ENCODE data around the gene SCYGR1. TPM values are rescaled to one million over a fixed set of nuclear protein-coding genes. Genes with fewer than 3 reads are reported as not detected.
A peak's percentile ranks its signal among the peaks of the same experiment; 100 is the strongest.

SCYGR1 gene
- total RNA-seq, 1 donor from 2014 or later = not detected

DNA sequence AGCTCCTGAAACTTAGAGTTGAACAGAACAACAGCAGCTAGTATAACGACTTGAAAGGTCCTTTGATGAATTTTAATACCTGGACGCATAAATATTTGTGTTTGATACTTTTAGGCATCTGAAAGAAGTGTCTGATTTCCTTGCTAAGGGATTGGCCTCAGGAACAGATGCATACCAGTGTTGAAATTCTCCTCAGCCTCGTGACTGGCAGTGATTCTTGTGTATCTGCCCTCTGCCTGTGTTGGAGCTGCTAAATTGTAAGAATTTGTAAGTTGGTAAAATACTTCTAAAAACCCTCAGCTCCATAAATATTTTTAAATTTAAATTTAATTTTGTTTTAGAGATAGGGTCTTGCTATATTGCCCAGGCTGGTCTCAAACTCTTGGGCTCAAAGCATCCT is 22.4 kb upstream of the SCYGR1 start:
- TF ChIP-seq, protein P1, sequence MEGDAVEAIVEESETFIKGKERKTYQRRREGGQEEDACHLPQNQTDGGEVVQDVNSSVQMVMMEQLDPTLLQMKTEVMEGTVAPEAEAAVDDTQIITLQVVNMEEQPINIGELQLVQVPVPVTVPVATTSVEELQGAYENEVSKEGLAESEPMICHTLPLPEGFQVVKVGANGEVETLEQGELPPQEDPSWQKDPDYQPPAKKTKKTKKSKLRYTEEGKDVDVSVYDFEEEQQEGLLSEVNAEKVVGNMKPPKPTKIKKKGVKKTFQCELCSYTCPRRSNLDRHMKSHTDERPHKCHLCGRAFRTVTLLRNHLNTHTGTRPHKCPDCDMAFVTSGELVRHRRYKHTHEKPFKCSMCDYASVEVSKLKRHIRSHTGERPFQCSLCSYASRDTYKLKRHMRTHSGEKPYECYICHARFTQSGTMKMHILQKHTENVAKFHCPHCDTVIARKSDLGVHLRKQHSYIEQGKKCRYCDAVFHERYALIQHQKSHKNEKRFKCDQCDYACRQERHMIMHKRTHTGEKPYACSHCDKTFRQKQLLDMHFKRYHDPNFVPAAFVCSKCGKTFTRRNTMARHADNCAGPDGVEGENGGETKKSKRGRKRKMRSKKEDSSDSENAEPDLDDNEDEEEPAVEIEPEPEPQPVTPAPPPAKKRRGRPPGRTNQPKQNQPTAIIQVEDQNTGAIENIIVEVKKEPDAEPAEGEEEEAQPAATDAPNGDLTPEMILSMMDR (IDR thresholded peaks at IDR 0.05; ENCODE audit: partially characterized antibody, unreplicated experiment) = no peak
- no peaks in the 10 kb centered on the region for H3K27me3 Mint-ChIP-seq (ENCODE audit: unreplicated experiment)
- H3K4me1 Mint-ChIP-seq (ENCODE audit: low read depth, unreplicated experiment) = peaks cover 11% of the 10 kb centered on the region

DNA sequence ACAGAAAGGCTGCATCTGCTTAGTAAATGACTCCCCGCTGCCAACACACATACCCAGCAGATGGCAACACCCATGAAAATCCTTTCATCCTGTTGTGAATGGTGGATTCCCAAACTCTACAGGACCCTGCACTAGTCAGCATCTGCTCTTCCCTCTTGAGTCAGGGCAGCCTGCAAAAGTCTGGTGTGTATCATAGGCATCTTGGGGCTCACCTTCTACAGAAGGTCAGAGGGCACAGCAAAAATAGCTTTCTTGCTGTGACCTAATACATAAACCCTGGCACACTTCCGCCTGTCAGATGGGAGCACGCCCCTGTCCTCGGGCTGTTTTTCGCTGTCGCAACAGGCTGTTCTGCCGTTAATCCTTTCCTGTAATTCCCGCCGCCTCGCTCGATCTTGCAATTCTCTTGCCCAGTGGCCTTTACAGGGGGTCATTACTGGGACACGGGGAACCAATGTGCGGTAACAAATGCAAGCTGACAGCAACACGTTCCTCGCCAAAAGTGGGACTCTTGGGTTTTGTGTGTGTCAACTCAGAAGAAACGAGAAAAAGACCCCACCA is 19.9 kb upstream of the SCYGR1 start:
- TF ChIP-seq, protein P1 (IDR thresholded peaks at IDR 0.05; ENCODE audit: partially characterized antibody, unreplicated experiment) = no peak
- no peak for DNase-seq
- H3K27me3 Mint-ChIP-seq (ENCODE audit: unreplicated experiment) = no peaks in the 10 kb centered on the region
- no peak overlapping the region for H3K27ac Mint-ChIP-seq (ENCODE audit: unreplicated experiment)
- H3K4me1 Mint-ChIP-seq (ENCODE audit: low read depth, unreplicated experiment) = peaks cover 11% of the 10 kb centered on the region
- peaks cover 2% of the 10 kb centered on the region for H3K9me3 Mint-ChIP-seq (ENCODE audit: unreplicated experiment)
- H3K4me3 Mint-ChIP-seq (ENCODE audit: unreplicated experiment) = no peak overlapping the region
- H3K36me3 Mint-ChIP-seq (ENCODE audit: unreplicated experiment) = no peaks in the 10 kb centered on the region

More for the DNA sequence above, 22.4 kb upstream of the SCYGR1 start:
- Mint-ChIP-seq H3K9me3 (ENCODE audit: unreplicated experiment) (no peaks in the 10 kb centered on the region), H3K36me3 (ENCODE audit: unreplicated experiment) (no peaks in the 10 kb centered on the region), H3K4me3 (ENCODE audit: unreplicated experiment) (no peak overlapping the region), H3K27ac (ENCODE audit: unreplicated experiment) (no peak overlapping the region)
- no peak for DNase-seq

DNA sequence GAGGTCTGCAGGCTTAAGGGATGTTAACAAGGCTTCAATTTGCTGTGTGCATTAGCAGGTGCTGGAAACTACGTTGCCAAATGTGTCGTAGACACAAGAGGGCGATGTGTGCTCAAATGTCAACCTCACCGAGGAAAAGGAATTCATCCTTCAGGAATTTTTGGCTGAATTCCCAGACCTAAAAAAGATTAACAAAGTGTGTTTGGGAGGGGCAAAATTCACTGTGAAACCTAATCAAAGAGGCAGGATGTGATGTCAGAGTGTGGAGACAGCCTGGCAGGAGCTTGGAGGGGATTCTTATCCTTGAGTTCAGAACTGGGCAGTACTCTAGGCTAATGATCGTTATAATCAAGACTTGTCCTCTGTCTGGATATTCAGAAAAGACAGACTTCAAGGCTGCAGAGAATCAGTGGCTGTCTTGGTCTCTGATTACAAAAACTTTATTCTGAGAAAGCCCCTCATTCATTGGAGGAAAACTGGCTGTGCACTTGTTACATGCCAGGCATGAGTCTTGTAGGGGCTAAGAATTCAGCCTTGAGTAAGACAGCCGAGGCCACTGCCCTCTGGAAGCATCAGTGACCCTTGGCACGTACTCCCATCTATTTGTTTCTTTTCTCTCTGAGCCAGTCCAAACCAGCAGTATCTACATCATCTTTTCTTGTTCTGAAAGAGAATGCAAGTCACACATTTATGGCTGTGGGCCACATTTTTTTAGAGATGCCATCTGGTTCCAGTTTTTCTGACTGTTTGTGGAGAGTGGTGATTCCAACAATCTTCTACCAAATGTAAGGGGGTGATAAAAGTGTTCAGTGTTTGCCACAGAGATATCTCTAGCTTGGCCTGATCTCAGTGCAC is 18.7 kb upstream of the SCYGR1 start:
- no peak overlapping the region for H3K4me3 Mint-ChIP-seq (ENCODE audit: unreplicated experiment)
- no peaks in the 10 kb centered on the region for H3K27me3 Mint-ChIP-seq (ENCODE audit: unreplicated experiment)
- H3K36me3 Mint-ChIP-seq (ENCODE audit: unreplicated experiment) = no peaks in the 10 kb centered on the region
- TF ChIP-seq, protein P1 (IDR thresholded peaks at IDR 0.05; ENCODE audit: partially characterized antibody, unreplicated experiment) = peak; percentile 39
- peak; percentile 38 for DNase-seq
- peaks cover 11% of the 10 kb centered on the region for H3K4me1 Mint-ChIP-seq (ENCODE audit: low read depth, unreplicated experiment)
- H3K9me3 Mint-ChIP-seq (ENCODE audit: unreplicated experiment) = peaks cover 2% of the 10 kb centered on the region
- H3K27ac Mint-ChIP-seq (ENCODE audit: unreplicated experiment) = no peak overlapping the region

DNA sequence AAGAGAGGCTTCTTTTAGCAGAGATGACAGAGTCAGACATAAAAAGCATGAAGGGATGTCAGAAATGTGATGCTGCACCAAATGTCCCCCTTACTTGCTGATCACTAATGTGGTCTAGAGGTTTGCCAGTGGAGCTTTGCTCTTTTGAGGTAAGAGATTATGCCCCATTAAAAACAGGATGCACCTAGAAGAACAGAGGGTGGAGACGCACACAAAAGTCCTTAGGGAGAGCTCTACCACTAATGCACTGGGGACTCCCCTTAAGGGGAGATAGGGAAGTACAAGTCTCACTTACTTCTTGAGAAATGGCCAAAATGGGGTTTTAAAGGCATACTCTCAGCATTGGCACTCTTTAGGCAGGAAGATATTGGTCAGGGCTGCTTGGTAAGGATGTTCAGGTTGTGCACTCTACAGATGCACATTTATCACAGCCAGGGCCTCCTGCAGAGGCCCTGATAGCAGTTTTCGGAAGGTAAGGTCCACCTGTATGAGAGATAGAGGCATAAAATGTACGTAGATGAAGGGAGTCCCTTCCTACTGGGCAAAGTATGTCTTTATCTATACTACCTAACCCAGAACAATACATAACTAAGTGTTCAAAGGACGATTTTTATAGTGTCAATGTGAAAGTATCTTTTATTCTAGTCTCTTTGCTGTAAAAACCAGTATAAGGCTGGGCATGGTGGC is 17.0 kb upstream of the SCYGR1 start:
- DNase-seq = no peak
- Mint-ChIP-seq H3K36me3 (ENCODE audit: unreplicated experiment) (no peaks in the 10 kb centered on the region), H3K4me3 (ENCODE audit: unreplicated experiment) (no peak overlapping the region), H3K27me3 (ENCODE audit: unreplicated experiment) (no peaks in the 10 kb centered on the region), H3K9me3 (ENCODE audit: unreplicated experiment) (peaks cover 2% of the 10 kb centered on the region), H3K27ac (ENCODE audit: unreplicated experiment) (no peak overlapping the region), H3K4me1 (ENCODE audit: low read depth, unreplicated experiment) (peaks cover 11% of the 10 kb centered on the region)
- TF ChIP-seq, protein P1 (IDR thresholded peaks at IDR 0.05; ENCODE audit: partially characterized antibody, unreplicated experiment) = no peak
